ENCODE results near the gene FBXL3.

GRCh38 chr13:76955661-76956060, 71.3 kb downstream of the FBXL3 start:
- TF ChIP-seq, protein P1, sequence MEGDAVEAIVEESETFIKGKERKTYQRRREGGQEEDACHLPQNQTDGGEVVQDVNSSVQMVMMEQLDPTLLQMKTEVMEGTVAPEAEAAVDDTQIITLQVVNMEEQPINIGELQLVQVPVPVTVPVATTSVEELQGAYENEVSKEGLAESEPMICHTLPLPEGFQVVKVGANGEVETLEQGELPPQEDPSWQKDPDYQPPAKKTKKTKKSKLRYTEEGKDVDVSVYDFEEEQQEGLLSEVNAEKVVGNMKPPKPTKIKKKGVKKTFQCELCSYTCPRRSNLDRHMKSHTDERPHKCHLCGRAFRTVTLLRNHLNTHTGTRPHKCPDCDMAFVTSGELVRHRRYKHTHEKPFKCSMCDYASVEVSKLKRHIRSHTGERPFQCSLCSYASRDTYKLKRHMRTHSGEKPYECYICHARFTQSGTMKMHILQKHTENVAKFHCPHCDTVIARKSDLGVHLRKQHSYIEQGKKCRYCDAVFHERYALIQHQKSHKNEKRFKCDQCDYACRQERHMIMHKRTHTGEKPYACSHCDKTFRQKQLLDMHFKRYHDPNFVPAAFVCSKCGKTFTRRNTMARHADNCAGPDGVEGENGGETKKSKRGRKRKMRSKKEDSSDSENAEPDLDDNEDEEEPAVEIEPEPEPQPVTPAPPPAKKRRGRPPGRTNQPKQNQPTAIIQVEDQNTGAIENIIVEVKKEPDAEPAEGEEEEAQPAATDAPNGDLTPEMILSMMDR (IDR thresholded peaks at IDR 0.05) = no peak
- no peak for TF ChIP-seq POLR2A (IDR thresholded peaks at IDR 0.05)

Measured in right lobe of liver (tissue), 4 donors.